ENCODE data around the gene DHX9. TPM values are rescaled to one million over a fixed set of nuclear protein-coding genes. Genes with fewer than 3 reads are reported as not detected.

The DHX9 gene
- total and polyA plus RNA-seq, 9 of the 15 experiments (the other 6 are each of a cell fraction or from before 2014, with no cell fraction given) = 100 to 409 (median 294) TPM

DNA sequence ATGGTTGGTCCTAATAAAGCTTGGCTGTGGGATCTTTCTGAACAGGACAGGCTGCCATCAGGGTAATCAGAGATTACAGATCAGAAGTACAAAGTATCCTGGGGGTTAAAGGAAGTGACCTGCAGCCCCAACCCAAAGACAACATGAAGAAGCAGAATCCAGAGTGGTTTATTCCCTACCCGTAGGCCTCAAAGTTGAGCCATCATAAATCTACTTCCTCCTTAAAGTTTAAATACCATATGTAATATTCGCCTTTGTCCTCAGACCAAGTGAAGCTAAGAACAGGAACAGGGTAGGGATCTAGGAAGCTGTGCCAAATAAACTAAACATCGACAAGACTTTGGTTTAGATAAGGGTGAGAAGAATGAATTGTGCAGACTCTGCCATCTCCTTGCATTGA lies 15.9 kb upstream of the DHX9 start:
- Histone ChIP-seq H3K4me2 (ENCODE audit: insufficient read depth, low read length) (no peak overlapping the region), H3K9ac (ENCODE audit: insufficient read depth in 1 of 2, low read depth in 2 of 2, low read length in 2 of 2) (no peak overlapping the region), H3K79me2 (ENCODE audit: control insufficient read depth, insufficient read depth, low read length) (no peaks in the 10 kb centered on the region), H3K27me3 (ENCODE audit: control insufficient read depth in 2 of 2, insufficient read depth in 2 of 2, low read length in 2 of 2) (no peaks in the 10 kb centered on the region; a peak in 1 of 5 replicates), H3K4me1 (replicated peaks in 1 of 2; ENCODE audit: control insufficient read depth in 2 of 2, insufficient read depth in 2 of 2, low read length in 2 of 2) (no peaks in the 10 kb centered on the region), H3K9me1 (ENCODE audit: control insufficient read depth, insufficient read depth, low read length) (no peaks in the 10 kb centered on the region), H3K4me3 (no peak overlapping the region), H4K20me1 (replicated peaks; ENCODE audit: control insufficient read depth, insufficient read depth, low read length) (no peaks in the 10 kb centered on the region), H2AFZ (ENCODE audit: low read depth, low read length) (no peak overlapping the region), H3K36me3 (ENCODE audit: control insufficient read depth, insufficient read depth, low read length) (no peaks in the 10 kb centered on the region), H3K9me3 (replicated peaks; ENCODE audit: control insufficient read depth, insufficient read depth, low read depth, low read length) (no peaks in the 10 kb centered on the region), H3K27ac (ENCODE audit: extremely low read depth, low read depth, low read length) (no peak overlapping the region)
- in situ Hi-C loops (cut with MboI) (no loop called here), intact Hi-C loops (cut with micrococcal nuclease) (no loop called here)
- no peak for DNase-seq (ENCODE audit: extremely low read depth in 1 of 4, low spot score in 3 of 4)
- no peak for ATAC-seq
- TF ChIP-seq TEAD1 (CRISPR knock-in tag; IDR thresholded peaks at IDR 0.05) = no peak
- TF ChIP-seq HMG20B (CRISPR knock-in tag; IDR thresholded peaks at IDR 0.05) = no peak
- TF ChIP-seq, protein P1, sequence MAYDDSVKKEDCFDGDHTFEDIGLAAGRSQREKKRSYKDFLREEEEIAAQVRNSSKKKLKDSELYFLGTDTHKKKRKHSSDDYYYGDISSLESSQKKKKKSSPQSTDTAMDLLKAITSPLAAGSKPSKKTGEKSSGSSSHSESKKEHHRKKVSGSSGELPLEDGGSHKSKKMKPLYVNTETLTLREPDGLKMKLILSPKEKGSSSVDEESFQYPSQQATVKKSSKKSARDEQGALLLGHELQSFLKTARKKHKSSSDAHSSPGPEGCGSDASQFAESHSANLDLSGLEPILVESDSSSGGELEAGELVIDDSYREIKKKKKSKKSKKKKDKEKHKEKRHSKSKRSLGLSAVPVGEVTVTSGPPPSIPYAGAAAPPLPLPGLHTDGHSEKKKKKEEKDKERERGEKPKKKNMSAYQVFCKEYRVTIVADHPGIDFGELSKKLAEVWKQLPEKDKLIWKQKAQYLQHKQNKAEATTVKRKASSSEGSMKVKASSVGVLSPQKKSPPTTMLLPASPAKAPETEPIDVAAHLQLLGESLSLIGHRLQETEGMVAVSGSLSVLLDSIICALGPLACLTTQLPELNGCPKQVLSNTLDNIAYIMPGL (CRISPR knock-in tag; IDR thresholded peaks at IDR 0.05) = no peak
- no peak for TF ChIP-seq PHF21A (IDR thresholded peaks at IDR 0.05; ENCODE audit: borderline replicate concordance, low read depth)
- TF ChIP-seq MEF2A (IDR thresholded peaks at IDR 0.05; ENCODE audit: control insufficient read depth, low read depth, low read length) = no peak
- TF ChIP-seq SMAD3 (CRISPR knock-in tag; conservative IDR thresholded peaks at IDR 0.05) = no peak
- BruUV-seq (replicated peaks) = no TSS peak
- WGBS (ENCODE audit: insufficient coverage, low coverage, missing lambda C conversion rate) = 28% methylated on average over 3 of the region's 3 CpGs
- no peak for FAIRE-seq
- ChIA-PET POLR2A (interaction anchor here (0.8 to 1.3 kb wide), 5 partner anchors 8 to 21 kb away, joined by 3 to 6 read pairs (median 4); no protein-coding TSS in a partner anchor), CTCF (ENCODE audit: low intra/inter-chr PET ratio) (no interaction called here)

All from K562 (cell line).